AML-193 (cell line): Measurements from ENCODE around the gene HNRNPC.
"Not testable (repeated sequence)": the region's sequence is repeated elsewhere in the genome, so short reads cannot be mapped to it uniquely, and the experiment has no call there.

ENCODE experiments used
- DNase-seq, 2 experiments: peaks; one replicate each; lab custom pipeline; 2025; lab: John Stamatoyannopoulos, UW

HNRNPC gene

GRCh38 chr14:21269252-21270046 is at the start of gene HNRNPC:
Gene HNRNPC, minus strand, starts transcription at chr14:21269442. Its CDS starts 35,249 bp downstream, at chr14:21234193.
- peak; percentile 99 for DNase-seq

GRCh38 chr14:21317398-21317797 is 48.2 kb upstream of the HNRNPC start:
- DNase-seq = peak; percentile 17 to 40

GRCh38 chr14:21313512-21313911 is 44.3 kb upstream of the HNRNPC start:
- no peak for DNase-seq

DNA sequence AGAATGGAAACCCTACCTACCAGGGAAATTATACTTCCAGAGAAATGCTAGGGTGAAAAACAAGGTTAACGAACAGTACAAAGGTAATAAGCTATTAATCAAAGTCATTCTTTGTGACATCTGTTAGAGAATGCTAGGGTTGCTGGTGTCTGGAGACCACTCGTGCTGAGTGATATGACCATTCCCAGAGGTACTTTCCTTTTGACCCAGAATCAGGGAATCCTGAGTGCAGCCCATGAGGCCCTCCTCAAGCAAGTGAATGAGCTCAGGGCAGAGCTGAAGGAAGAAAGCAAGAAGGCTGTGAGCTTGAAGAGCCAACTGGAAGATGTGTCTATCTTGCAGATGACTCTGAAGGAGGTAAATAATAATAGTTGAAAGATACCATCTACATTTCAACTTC is 42.4 kb upstream of the HNRNPC start:
- DNase-seq = no peak

- no peak for DNase-seq
Measured at GRCh38 chr14:21309956-21310355, 40.7 kb upstream of the HNRNPC start.

GRCh38 chr14:21309238-21309636 is 40.0 kb upstream of the HNRNPC start:
- no peak for DNase-seq

GRCh38 chr14:21308479-21309237 is 39.4 kb upstream of the HNRNPC start:
- no peak for DNase-seq

DNA sequence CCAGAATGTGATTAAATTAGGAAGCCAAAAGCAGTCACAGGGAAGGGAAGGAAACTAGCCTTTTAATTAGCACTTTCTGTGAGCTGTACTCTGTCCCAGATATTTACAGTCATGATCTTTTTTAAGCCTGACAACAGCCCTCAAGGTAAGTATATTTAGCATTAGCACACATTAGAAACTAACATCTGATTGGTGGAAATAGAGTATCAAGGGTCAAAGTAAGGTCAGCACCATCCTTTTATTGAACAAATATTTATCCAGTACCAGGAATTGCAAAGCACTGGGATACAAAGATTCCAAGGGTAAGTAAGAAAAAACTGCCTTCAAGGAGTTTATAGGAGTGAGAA is 38.9 kb upstream of the HNRNPC start:
- DNase-seq = no peak

DNA sequence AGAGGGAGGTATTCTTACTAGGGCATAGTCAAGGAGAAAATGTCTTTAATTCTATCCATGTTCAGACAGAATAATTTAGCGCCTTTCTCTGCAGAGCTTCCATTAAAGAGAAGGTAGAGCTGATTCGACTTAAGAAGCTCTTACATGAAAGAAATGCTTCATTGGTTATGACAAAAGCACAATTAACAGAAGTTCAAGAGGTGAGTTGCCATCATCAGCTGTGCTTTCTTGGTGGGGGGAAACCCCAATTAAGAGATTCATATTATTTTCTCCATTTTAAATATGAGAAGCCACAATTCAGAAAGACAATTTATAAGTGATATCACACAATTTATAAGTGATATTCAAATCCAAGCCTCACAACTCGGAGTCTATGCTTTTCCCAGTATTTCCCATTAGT is 38.4 kb upstream of the HNRNPC start:
- DNase-seq = no peak

- not testable (repeated sequence) for DNase-seq
Measured at GRCh38 chr14:21302836-21303140, 33.5 kb upstream of the HNRNPC start.

DNA sequence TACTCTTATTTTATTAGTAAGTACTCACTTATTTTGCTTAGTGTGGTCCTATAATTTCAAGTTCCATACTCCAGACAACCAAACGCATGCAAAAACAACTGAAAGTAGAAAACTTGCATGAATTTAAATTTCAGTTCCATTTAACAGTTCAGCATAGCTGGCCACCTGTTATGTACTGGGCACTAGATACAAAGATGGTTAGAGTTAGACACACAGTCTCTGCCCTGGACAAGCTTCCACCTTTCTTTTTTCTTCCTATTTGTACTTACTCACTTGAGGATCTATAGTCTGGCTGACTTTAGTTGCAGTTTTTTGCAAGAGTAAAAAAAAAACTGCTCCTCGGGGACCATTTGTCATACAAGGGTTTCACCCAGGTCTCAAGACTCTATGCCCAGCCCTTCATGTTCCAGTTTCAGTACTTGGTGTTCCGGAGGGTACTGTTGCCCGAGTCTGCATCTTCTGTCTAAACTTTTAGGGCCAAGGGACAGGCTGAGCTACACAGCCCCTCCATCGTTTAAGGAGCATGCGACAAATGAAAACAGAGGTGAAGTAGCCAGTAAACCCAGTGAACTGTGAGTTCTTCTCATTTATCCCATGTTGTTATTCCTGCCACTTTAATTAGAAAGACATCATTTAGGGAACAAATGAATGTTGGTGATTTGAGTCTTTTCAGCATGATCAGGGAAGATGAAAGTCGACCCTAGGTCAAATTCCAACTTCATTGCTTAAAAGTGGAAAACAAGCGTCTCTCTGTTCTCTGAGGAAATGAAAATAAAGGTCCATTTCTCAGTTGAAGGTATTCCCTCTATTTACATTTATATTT is 33.0 kb upstream of the HNRNPC start:
- no peak for DNase-seq

DNA sequence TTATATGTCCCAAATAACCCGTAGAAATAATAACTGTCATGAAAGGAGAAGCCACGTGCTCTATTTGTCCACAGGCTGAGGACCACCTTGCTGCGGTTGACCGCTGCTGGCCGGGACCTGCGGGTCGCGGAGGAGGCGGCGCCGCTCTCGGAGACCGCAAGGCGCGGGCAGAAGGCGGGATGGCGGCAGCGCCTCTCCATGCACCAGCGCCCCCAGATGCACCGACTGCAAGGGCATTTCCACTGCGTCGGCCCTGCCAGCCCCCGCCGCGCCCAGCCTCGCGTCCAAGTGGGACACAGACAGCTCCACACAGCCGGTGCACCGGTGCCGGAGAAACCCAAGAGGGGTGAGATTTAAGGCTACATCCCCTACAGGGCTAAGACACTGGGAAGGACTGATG is 31.6 kb upstream of the HNRNPC start:
- DNase-seq = no peak

GRCh38 chr14:21299562-21300130 is 30.4 kb upstream of the HNRNPC start:
- no peak for DNase-seq

GRCh38 chr14:21298358-21298757 is 29.1 kb upstream of the HNRNPC start:
- DNase-seq = no peak

GRCh38 chr14:21294026-21294425 is 24.8 kb upstream of the HNRNPC start:
- not testable (repeated sequence) for DNase-seq

DNA sequence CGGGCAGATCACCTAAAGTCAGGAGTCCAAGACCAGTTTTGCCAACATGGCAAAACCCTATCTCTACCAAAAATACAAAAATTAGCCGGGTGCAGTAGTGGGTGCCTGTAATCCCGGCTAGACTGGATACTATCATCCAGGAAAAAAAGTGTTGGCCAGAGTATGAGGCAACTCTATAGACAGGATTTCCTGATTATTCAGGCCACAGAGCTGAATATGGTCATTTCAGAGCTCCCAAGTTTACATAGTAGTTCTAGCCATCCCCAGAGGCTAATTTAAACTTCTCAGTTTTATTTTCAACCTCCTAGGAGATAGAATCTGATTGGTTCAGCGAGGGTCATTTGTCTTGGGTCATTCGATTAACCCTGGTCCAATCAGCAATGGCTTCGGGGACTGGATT is 17.9 kb upstream of the HNRNPC start:
- DNase-seq = no peak

- DNase-seq = not testable (repeated sequence)
Measured at GRCh38 chr14:21286516-21286915, 17.3 kb upstream of the HNRNPC start.

DNA sequence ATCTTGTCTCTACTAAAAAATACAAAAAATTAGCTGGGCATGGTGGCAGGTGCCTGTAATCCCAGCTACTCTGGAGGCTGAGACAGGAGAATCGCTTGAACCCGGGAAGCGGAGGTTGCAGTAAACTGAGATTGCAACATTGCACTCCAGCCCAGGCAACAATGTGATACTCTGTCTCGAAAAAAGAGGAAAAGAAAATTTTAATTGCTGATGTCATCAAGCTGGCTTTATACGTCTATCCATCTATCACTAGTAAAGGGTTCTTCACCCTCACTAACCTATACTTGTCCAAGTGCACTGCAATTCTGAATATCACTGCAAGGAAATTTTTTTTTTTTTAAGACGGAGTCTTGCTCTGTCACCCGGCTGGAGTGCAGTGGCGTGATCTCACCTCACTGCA is 12.7 kb upstream of the HNRNPC start:
- DNase-seq = not testable (repeated sequence)

DNA sequence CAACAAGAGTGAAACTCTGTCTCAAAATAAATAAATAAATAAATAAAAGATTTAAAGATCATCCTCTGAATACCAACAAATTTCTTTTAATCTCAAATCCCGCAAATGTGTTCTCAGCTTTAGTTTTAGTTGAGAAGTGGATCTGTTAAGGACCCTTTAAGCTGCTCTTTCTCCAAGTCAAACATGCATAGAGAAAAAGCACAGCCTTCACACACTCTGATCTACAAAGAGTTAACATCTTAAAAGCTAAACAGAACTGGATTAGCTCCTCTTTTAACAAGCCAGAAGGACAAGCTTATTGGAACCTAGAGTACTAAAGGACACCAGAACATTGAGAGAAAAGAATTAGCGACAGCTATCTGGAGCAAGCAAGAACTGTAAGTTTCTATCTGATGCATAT is 10.5 kb upstream of the HNRNPC start, which contains the start of gene RPGRIP1:
Gene RPGRIP1 (plus strand): TSS at position 301 of the 400 bp plus-strand sequence. CDS start 7,894 bp downstream, outside the sequence.
- no peak for DNase-seq

- DNase-seq = no peak
Measured at GRCh38 chr14:21278632-21279031, 9.4 kb upstream of the HNRNPC start.

GRCh38 chr14:21275261-21275858 is 6.1 kb upstream of the HNRNPC start:
- DNase-seq = no peak

GRCh38 chr14:21272661-21273060 is 3.4 kb upstream of the HNRNPC start:
- not testable (repeated sequence) for DNase-seq
